Endothelial cell of umbilical vein (primary cell): ENCODE results near the gene BCL11B. TPM values are rescaled to one million over a fixed set of nuclear protein-coding genes. Genes with fewer than 3 reads are reported as not detected.

Experiments used
- BruUV-seq: library from RNA; stranded (reverse); fragments of 400-500 nt; replicated peaks from 2 replicates; lab custom pipeline; 2021; lab: Mats Ljungman, UMichigan
- CTCF ChIA-PET: fragments of 300-600, 350-600 bp; sonication (Branson Sonifier 250); formaldehyde crosslinking; loops from one replicate; lab custom pipeline; 2021; ENCODE audit warnings: antibody characterized with exemption, inconsistent platforms; lab: Charles Lee
- POLR2A ChIA-PET: fragments of 300-600, 350-600 bp; sonication (Branson Sonifier 250); formaldehyde crosslinking; loops from one replicate; lab custom pipeline; 2021; ENCODE audit warnings: antibody characterized with exemption, inconsistent platforms; lab: Charles Lee
- DNase-seq: peaks from one replicate; pipeline ENCODE4 v3.0.0-alpha.2; 2011; ENCODE audit warnings: low read depth, low spot score
- FAIRE-seq: peaks from 2 replicates; lab custom pipeline; 2011; peaks lifted over from hg19 to GRCh38; lab: Jason Lieb, UNC
- H2AFZ ChIP-seq: 2 replicates; pipeline ENCODE4 v1.6.0; 2012; ENCODE audit warnings: low read depth, low read length, control low read depth, inconsistent platforms
- H3K27ac ChIP-seq: 2 replicates; pipeline ENCODE4 v1.5.1; 2011; ENCODE audit warnings: low read depth, mild to moderate bottlenecking, control low read depth, low read length, moderate library complexity; ENCODE audit not compliant: insufficient read depth
- H3K27me3 ChIP-seq, 2 experiments: 2 replicates each; pipeline versions ENCODE4 v1.6.0 to v1.6.1; 2011; ENCODE audit warnings: low read length in 2 of 2, mixed read lengths in 1 of 2; ENCODE audit not compliant: control insufficient read depth in 2 of 2, insufficient read depth in 2 of 2
- H3K36me3 ChIP-seq, 2 experiments: 2 replicates in 1 of 2; 3 replicates in 1 of 2; pipeline ENCODE4 v1.5.1; 2011; ENCODE audit warnings: low read length in 2 of 2, mild to moderate bottlenecking in 1 of 2, moderate library complexity in 1 of 2; ENCODE audit not compliant: control insufficient read depth in 2 of 2, insufficient read depth in 2 of 2; ENCODE audit errors: extremely low read depth in 1 of 2
- H3K4me1 ChIP-seq: 3 replicates; pipeline ENCODE4 v1.5.1; 2011; ENCODE audit warnings: mild to moderate bottlenecking, low read length; ENCODE audit not compliant: control insufficient read depth, insufficient read depth; ENCODE audit errors: extremely low read depth
- H3K4me2 ChIP-seq: 2 replicates; pipeline ENCODE4 v1.6.1; 2011; ENCODE audit warnings: low read length, control low read depth, mixed read lengths; ENCODE audit not compliant: insufficient read depth
- H3K4me3 ChIP-seq, 3 experiments: fragments of 200-600 bp in 1 of 3; sonication (generic), shearing (Covaris generic) in 1 of 3; replicated peaks in 1 of 3; 2 replicates each; pipeline ENCODE4 v1.5.1; 2011 to 2016; ENCODE audit warnings: control low read depth in 3 of 3, low read length in 3 of 3, mild to moderate bottlenecking in 2 of 3, inconsistent platforms in 1 of 3, low read depth in 1 of 3, moderate library complexity in 1 of 3; ENCODE audit not compliant: insufficient read depth in 1 of 3
- H3K79me2 ChIP-seq: 2 replicates; pipeline ENCODE4 v1.6.0; 2012; ENCODE audit warnings: low read length, inconsistent platforms; ENCODE audit not compliant: control insufficient read depth, insufficient read depth
- H3K9ac ChIP-seq: replicated peaks from 2 replicates; pipeline ENCODE3; 2011; ENCODE audit warnings: low read length, control low read depth; ENCODE audit not compliant: insufficient read depth; ENCODE audit errors: extremely low read depth
- H3K9me1 ChIP-seq: replicated peaks from 3 replicates; pipeline ENCODE4 v1.6.0; 2011; ENCODE audit warnings: mild to moderate bottlenecking, low read length; ENCODE audit not compliant: control insufficient read depth, insufficient read depth; ENCODE audit errors: extremely low read depth
- H3K9me3 ChIP-seq: replicated peaks from 2 replicates; pipeline ENCODE4 v1.5.1; 2012; ENCODE audit warnings: low read length, inconsistent platforms; ENCODE audit not compliant: control insufficient read depth, insufficient read depth
- H4K20me1 ChIP-seq: replicated peaks from 2 replicates; pipeline ENCODE3; 2011; ENCODE audit warnings: mild to moderate bottlenecking, low read length; ENCODE audit not compliant: control insufficient read depth, insufficient read depth; ENCODE audit errors: extremely low read depth
- CTCF ChIP-seq, 2 donors: IDR thresholded peaks; 1 replicate in 1 of 2; 2 replicates in 1 of 2; pipeline ENCODE4 v1.5.1; 2011; ENCODE audit warnings: low read length in 2 of 2, mild to moderate bottlenecking in 2 of 2, moderate library complexity in 2 of 2, control low read depth in 1 of 2, inconsistent platforms in 1 of 2, low read depth in 1 of 2; ENCODE audit not compliant: insufficient read depth in 1 of 2; ENCODE audit errors: extremely low read depth in 1 of 2
- EZH2 ChIP-seq: IDR thresholded peaks from 2 replicates; pipeline ENCODE4 v1.6.1; 2012; ENCODE audit warnings: borderline replicate concordance, low read depth, mild to moderate bottlenecking, moderate library complexity, low read length, inconsistent platforms; ENCODE audit not compliant: severe bottlenecking
- FOS ChIP-seq: IDR thresholded peaks from 2 replicates; pipeline ENCODE4 v1.6.1; 2011; ENCODE audit warnings: mild to moderate bottlenecking, low read length, moderate library complexity, borderline replicate concordance; ENCODE audit not compliant: insufficient read depth
- GATA2 ChIP-seq: IDR thresholded peaks from 2 replicates; pipeline ENCODE4 v1.7.0; 2011; ENCODE audit warnings: low read depth, mild to moderate bottlenecking, moderate library complexity, mixed read lengths, low read length; ENCODE audit not compliant: insufficient read length, insufficient read depth
- JUN ChIP-seq: IDR thresholded peaks from 2 replicates; pipeline ENCODE4 v1.6.1; 2011; ENCODE audit warnings: borderline replicate concordance, low read depth; ENCODE audit not compliant: insufficient read length, insufficient read depth
- MYC ChIP-seq: IDR thresholded peaks from one replicate; pipeline ENCODE4 v1.6.1; 2011; ENCODE audit warnings: mild to moderate bottlenecking, low read depth, low read length
- POLR2A ChIP-seq: IDR thresholded peaks from 2 replicates; pipeline ENCODE4 v1.6.1; 2012; ENCODE audit warnings: low read depth, mild to moderate bottlenecking, control low read depth, low read length
- POLR2AphosphoS5 ChIP-seq: IDR thresholded peaks from 2 replicates; pipeline ENCODE4 v1.6.1; 2012; ENCODE audit warnings: low read depth, mild to moderate bottlenecking, control low read depth, low read length, moderate library complexity; ENCODE audit not compliant: insufficient read depth
- dilution Hi-C: fragments of 300-500 bp; cut with MboI; formaldehyde crosslinking; loops from one replicate; pipeline ENCODE4 v1.15.0; 2019; ENCODE audit warnings: low sequenced_read_pairs; ENCODE audit not compliant: extremely low pct_ligation_motif_present
- intact Hi-C: fragments of 100-400 bp; cut with micrococcal nuclease; formaldehyde crosslinking; loops from one replicate; pipeline ENCODE4 v1.10.0; 2022
- polyA plus RNA-seq, 4 experiments: library from polyadenylated mRNA; depleted of rRNA in 3 of 4; stranded (reverse) in 3 of 4; unstranded in 1 of 4; fragments of >200 nt; gene quantifications; 2 replicates each; pipeline versions ENCODE4 v1.2.1 to v1.2.3, GENCODE V29; 2011 to 2012; ENCODE audit warnings: missing spikeins in 1 of 4
- total RNA-seq: library from RNA; stranded (reverse); gene quantifications from 2 replicates; pipeline ENCODE4 v1.2.3, GENCODE V29; 2021
- TF ChIP-seq, protein P1 (sequence below): IDR thresholded peaks from 2 replicates; pipeline ENCODE4 v1.6.1; 2011; ENCODE audit not compliant: insufficient read depth, insufficient read length

BCL11B gene
- total and polyA plus RNA-seq, 2 donors (not counting 3 experiments of a cell fraction or from before 2014, with no cell fraction given), result 0.03 to 0.07 TPM

DNA sequence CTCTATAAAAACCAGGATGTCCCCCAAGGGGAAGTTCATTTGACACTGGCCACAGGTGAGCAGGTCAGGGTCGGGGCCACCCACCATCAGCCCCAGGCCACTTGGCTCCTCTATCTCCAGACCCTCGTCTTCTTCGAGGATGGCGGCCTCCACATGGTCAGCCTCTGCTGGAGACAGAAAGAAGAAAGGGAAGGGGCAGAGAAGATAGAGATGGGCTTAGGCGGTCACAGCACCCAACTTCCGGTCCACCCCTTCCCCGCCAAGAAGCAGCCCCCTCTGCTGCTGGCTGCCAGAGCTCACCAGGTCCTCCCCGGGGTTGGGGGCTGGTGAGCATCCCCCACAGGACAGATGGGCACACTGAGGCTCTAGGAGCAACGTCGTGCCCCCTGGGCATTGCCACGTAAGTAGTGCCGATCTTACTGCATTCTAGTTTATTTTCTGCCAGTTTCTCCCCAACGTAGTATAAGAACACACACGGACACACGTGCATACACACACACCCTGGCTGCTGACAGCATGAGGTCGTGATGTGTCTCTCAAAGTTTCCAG, 14.2 kb downstream of the BCL11B start:
- H3K9ac ChIP-seq, result no peak overlapping the region
- no peak overlapping the region for H3K27ac ChIP-seq
- H3K79me2 ChIP-seq, result no peaks in the 10 kb centered on the region
- TF ChIP-seq, protein P1, sequence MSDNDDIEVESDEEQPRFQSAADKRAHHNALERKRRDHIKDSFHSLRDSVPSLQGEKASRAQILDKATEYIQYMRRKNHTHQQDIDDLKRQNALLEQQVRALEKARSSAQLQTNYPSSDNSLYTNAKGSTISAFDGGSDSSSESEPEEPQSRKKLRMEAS, result no peak
- no peak for TF ChIP-seq POLR2A
- no peak for TF ChIP-seq POLR2AphosphoS5
- TF ChIP-seq FOS, result no peak
- TF ChIP-seq GATA2, result no peak
- TF ChIP-seq MYC, result no peak
- H3K27me3 ChIP-seq, result peaks cover 0 to 5% of the 10 kb centered on the region in 2 experiments
- BruUV-seq, result no TSS peak
- dilution Hi-C loops, result no loop called here
- H4K20me1 ChIP-seq, result no peaks in the 10 kb centered on the region
- H3K36me3 ChIP-seq, result no peaks in the 10 kb centered on the region
- H3K4me3 ChIP-seq, result no peak overlapping the region
- no peak overlapping the region for H2AFZ ChIP-seq
- H3K9me3 ChIP-seq, result no peaks in the 10 kb centered on the region
- intact Hi-C loops, result no loop called here
- ChIA-PET CTCF (no interaction called here), POLR2A (no interaction called here)
- no peaks in the 10 kb centered on the region for H3K9me1 ChIP-seq
- H3K4me2 ChIP-seq, result no peak overlapping the region
- H3K4me1 ChIP-seq, result no peaks in the 10 kb centered on the region
- DNase-seq (no peak), FAIRE-seq (no peak)

GRCh38 chr14:99257122-99257672, 14.8 kb downstream of the BCL11B start:
- no peak for DNase-seq
- no peaks in the 10 kb centered on the region for H3K79me2 ChIP-seq
- ChIA-PET CTCF (interaction anchor here (2.1 kb wide), 1 partner anchor 18 kb away, joined by 4 read pairs; no protein-coding TSS in a partner anchor), POLR2A (no interaction called here)
- H3K4me1 ChIP-seq, result no peaks in the 10 kb centered on the region
- H3K9ac ChIP-seq, result no peak overlapping the region
- TF ChIP-seq MYC, result no peak
- TF ChIP-seq, protein P1, result no peak
- no peak for TF ChIP-seq GATA2
- no peak for TF ChIP-seq POLR2AphosphoS5
- TF ChIP-seq JUN, result no peak
- TF ChIP-seq EZH2, result no peak
- TF ChIP-seq CTCF (IDR thresholded peaks at IDR 0.05; ENCODE audit: extremely low read depth in 1 of 2, insufficient read depth in 1 of 2, low read depth in 1 of 2, low read length in 2 of 2), result no peak
- no peak overlapping the region for H3K4me2 ChIP-seq
- H2AFZ ChIP-seq, result no peak overlapping the region
- H4K20me1 ChIP-seq, result no peaks in the 10 kb centered on the region
- intact Hi-C loops (no loop called here), dilution Hi-C loops (no loop called here)
- H3K27me3 ChIP-seq, result peaks cover 0 to 5% of the 10 kb centered on the region in 2 experiments
- no peak overlapping the region for H3K4me3 ChIP-seq
- no peak for FAIRE-seq
- no peaks in the 10 kb centered on the region for H3K36me3 ChIP-seq
- BruUV-seq, result no TSS peak
- no peaks in the 10 kb centered on the region for H3K9me3 ChIP-seq
- H3K9me1 ChIP-seq, result no peaks in the 10 kb centered on the region
- no peak overlapping the region for H3K27ac ChIP-seq
